HFFc6 (cell line): ENCODE measurements around the gene MMRN1. TPM values are rescaled to one million over a fixed set of nuclear protein-coding genes. Genes with fewer than 3 reads are reported as not detected.

Experiments used
- DNase-seq: peaks from one replicate; pipeline ENCODE4 v3.0.0-alpha.2; 2018
- H3K27ac Mint-ChIP-seq: 2 replicates; pipeline ENCODE4 v1.8.0; 2020; ENCODE audit warnings: mild to moderate bottlenecking, mixed read lengths
- H3K27me3 Mint-ChIP-seq: 2 replicates; pipeline ENCODE4 v1.8.0; 2021; ENCODE audit warnings: mild to moderate bottlenecking, moderate library complexity, mixed read lengths; ENCODE audit not compliant: insufficient read depth
- H3K36me3 Mint-ChIP-seq: 2 replicates; pipeline ENCODE4 v1.8.0; 2021; ENCODE audit warnings: low read depth, mixed read lengths
- H3K4me1 Mint-ChIP-seq: 2 replicates; pipeline ENCODE4 v1.8.0; 2020; ENCODE audit warnings: low read depth, mixed read lengths
- H3K4me3 Mint-ChIP-seq: 2 replicates; pipeline ENCODE4 v1.8.0; 2020; ENCODE audit warnings: mild to moderate bottlenecking, moderate library complexity, mixed read lengths
- H3K9me3 Mint-ChIP-seq: 2 replicates; pipeline ENCODE4 v1.8.0; 2020; ENCODE audit warnings: mild to moderate bottlenecking, mixed read lengths
- total RNA-seq, 6 experiments: library from RNA; stranded (reverse); fragmentation: NEBNext Ultra II Directional; extraction: Animal tissue kit (Norgen Biotek cat#: 25700); gene quantifications; 2 replicates in 1 of 6; 3 replicates in 5 of 6; pipeline ENCODE4 v1.2.3, GENCODE V29; 2021
- TF ChIP-seq, protein P1 (sequence below): fragments of 200-600 bp; sonication (generic); IDR thresholded peaks from 2 replicates; pipeline ENCODE4 v1.5.0; 2021; ENCODE audit warnings: antibody characterized with exemption, mild to moderate bottlenecking

MMRN1 gene
- total RNA-seq, 6 experiments from 2014 or later = not detected

DNA sequence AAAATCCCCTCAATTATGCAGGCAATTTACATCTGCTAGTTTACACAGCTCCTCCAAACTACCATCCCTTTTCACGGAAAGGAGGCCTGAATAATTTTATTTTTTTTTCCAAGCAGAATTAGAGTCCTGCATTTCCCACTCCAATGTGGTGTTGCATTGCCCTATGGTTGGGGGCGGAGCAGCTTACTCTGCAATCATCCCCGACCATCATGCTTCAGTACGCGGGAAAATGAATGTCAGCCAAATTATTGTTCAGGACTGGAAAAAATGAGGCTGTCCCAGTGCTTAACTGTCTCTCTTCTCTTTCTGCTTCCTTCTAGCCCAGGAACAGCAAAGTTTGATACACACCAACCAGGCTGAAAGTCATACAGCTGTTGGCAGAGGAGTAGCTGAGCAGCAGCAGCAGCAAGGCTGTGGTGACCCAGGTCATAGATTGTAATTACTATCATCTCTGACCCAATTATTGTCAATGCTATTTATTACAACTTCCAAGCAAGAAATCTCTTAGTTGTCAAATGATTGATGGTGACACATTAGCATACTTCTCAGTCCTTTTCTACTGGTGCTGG is 28.3 kb downstream of the MMRN1 start:
- no peaks in the 10 kb centered on the region for H3K9me3 Mint-ChIP-seq

DNA sequence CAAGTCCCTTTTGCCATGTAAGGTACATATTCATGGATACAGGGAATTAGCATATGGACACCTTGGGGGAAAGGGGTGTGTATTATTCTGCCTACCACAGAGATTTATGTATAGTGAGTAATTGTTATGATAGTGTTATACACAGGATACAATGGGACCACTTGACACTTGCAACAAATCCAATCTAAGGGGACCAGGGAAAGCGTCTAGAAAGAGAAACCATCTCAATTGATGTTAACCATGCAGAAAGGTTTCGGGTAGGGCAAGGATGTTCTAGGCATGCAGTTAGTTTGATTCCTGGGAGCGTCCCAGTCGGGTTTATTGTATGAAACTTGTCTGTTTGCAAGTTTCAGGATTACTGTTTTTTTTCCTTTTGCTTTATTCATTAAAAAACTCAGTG is 34.2 kb downstream of the MMRN1 start:
- Mint-ChIP-seq H3K36me3 (no peaks in the 10 kb centered on the region), H3K27ac (no peak overlapping the region), H3K4me1 (no peaks in the 10 kb centered on the region), H3K4me3 (no peak overlapping the region), H3K27me3 (no peaks in the 10 kb centered on the region; the same call in 1 of the 2 replicates), H3K9me3 (peaks cover 17% of the 10 kb centered on the region)
- no peak for DNase-seq
- TF ChIP-seq, protein P1, sequence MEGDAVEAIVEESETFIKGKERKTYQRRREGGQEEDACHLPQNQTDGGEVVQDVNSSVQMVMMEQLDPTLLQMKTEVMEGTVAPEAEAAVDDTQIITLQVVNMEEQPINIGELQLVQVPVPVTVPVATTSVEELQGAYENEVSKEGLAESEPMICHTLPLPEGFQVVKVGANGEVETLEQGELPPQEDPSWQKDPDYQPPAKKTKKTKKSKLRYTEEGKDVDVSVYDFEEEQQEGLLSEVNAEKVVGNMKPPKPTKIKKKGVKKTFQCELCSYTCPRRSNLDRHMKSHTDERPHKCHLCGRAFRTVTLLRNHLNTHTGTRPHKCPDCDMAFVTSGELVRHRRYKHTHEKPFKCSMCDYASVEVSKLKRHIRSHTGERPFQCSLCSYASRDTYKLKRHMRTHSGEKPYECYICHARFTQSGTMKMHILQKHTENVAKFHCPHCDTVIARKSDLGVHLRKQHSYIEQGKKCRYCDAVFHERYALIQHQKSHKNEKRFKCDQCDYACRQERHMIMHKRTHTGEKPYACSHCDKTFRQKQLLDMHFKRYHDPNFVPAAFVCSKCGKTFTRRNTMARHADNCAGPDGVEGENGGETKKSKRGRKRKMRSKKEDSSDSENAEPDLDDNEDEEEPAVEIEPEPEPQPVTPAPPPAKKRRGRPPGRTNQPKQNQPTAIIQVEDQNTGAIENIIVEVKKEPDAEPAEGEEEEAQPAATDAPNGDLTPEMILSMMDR = no peak

More for the DNA sequence above, 28.3 kb downstream of the MMRN1 start:
- Mint-ChIP-seq H3K27ac (no peak overlapping the region), H3K27me3 (no peaks in the 10 kb centered on the region; the same call in 1 of the 2 replicates), H3K4me3 (no peak overlapping the region), H3K36me3 (no peaks in the 10 kb centered on the region), H3K4me1 (no peaks in the 10 kb centered on the region)
- TF ChIP-seq, protein P1 = no peak
- DNase-seq = no peak

DNA sequence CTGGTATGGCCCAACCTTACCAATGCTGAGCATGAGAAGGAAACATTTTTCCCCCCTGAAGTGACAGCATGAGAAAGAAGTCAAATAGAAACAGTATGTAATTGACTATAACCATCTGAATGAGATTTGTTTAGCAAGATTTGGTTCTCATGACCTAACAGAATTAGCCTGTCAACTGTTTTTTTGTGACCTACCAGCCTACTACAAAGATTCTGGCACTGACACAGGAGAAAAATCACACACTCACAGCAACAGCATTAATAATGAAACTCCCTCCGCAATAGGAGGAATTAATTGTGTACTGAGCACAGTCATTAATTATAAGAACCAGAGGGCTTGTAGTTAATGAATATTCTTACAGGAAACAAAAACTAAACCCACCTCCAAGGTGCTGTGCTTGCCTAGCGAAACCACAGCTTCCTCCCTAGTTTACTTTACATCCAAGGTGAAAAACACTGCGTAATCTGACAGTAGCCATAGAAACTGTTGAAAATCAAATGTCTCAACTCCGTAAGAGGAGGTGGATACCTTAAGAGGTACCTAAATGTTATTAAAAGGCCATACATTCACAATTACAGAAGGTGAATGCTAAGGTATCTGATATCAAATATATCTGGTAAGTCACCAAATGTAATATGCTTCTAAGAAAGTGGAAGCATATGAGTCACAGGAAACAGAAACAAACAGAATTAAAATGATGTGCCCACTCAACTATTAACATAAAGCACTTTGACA is 34.9 kb downstream of the MMRN1 start:
- Mint-ChIP-seq H3K9me3 (peaks cover 17% of the 10 kb centered on the region), H3K27me3 (no peaks in the 10 kb centered on the region; the same call in 1 of the 2 replicates), H3K4me3 (no peak overlapping the region), H3K36me3 (no peaks in the 10 kb centered on the region), H3K27ac (no peak overlapping the region), H3K4me1 (no peaks in the 10 kb centered on the region)
- TF ChIP-seq, protein P1 = no peak
- DNase-seq = no peak

DNA sequence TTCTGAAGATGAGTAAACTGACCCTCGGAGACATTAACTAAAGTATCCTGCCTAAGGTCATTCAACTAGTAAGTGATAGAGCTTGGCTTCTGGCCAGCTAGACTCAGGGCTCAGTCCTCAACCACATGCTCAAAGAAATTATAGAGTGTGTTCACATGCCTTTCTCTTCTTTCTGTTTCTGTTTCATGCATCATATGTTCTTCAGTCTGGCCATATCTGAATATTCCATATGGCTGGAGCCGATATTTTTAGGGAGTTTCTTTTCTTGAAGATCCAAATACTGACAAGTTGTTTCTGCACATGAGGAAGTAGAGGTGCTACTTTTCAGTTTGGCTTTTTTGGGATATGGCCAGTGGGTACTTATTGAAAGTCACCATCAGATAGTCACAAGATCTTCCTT is 44.9 kb downstream of the MMRN1 start:
- Mint-ChIP-seq H3K4me1 (no peaks in the 10 kb centered on the region), H3K9me3 (no peaks in the 10 kb centered on the region), H3K36me3 (no peaks in the 10 kb centered on the region), H3K27ac (no peak overlapping the region), H3K27me3 (no peaks in the 10 kb centered on the region; the same call in none of the 2 replicates), H3K4me3 (no peak overlapping the region)
- TF ChIP-seq, protein P1 = no peak
- no peak for DNase-seq

DNA sequence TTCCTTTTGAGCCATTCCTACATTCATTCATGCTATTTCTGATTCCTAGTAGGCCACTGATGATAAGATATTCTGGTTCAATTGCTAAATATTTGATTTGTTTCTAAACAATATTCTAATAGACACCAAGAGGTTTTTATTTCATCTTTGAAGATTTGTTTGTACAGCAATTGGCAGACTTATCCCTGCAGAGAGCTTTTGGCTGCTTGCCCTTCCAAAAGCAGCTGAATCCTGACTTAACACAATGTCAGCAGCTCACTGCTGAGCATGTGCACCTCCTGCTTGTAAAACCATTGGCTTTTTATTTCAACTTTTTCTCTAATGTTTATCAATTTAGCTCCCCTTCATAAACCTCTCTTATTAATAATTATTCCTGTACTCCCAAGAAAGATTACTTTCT is 45.3 kb downstream of the MMRN1 start:
- H3K27me3 Mint-ChIP-seq = no peaks in the 10 kb centered on the region; the same call in none of the 2 replicates
- no peak overlapping the region for H3K27ac Mint-ChIP-seq
- no peak overlapping the region for H3K4me3 Mint-ChIP-seq
- TF ChIP-seq, protein P1 = no peak
- H3K36me3 Mint-ChIP-seq = no peaks in the 10 kb centered on the region
- no peak for DNase-seq
- H3K9me3 Mint-ChIP-seq = no peaks in the 10 kb centered on the region
- no peaks in the 10 kb centered on the region for H3K4me1 Mint-ChIP-seq
